ENCODE measurements around the gene MSRB3.
A peak's percentile ranks its signal among the peaks of the same experiment; 100 is the strongest.

The MSRB3 gene

DNA sequence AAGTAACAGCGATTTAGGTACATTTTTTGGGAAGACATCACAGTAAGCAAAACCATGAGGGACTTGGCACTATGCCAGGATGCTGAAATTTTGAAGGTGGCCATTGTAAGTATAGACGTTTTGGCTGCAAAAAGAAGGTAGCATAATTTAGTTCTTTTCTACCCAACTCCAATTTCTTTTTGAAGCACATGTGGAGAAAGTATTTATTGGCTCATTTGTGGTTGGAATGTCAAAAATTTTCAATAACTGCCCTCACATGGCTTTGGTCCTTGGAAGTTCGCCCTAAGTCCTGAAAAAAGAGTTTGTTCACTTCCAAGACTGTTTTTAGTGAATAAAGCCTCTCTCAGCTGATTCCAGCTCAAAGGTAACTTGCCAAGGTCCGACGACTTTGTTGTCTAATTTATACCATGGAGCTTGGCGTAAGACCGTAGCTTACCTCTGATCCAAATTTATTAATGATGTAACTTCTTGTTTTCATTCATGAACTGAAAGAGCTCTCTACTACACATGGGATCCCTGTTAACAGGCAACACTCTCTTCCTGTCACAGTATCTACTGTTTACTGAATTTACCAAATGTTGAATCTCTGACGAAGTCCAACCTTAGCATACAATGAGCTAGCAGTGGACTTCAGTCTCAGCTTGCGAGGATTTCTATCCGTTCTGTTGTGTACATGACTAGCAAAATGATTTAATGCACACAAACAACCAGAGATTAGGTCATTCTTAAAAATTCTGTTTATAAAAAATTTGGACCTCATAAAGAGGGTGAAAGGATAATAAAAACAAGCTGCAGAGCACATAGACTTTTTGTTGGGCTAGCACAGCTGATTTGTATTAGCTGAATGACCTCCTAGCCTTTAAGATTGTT, 49.0 kb downstream of the MSRB3 start:
- Mint-ChIP-seq H3K27me3 (peaks cover 12% of the 10 kb centered on the region), H3K4me1 (no peaks in the 10 kb centered on the region), H3K4me3 (no peak overlapping the region), H3K9me3 (no peaks in the 10 kb centered on the region), H3K36me3 (no peaks in the 10 kb centered on the region), H3K27ac (no peak overlapping the region)
- no peak for ATAC-seq

DNA sequence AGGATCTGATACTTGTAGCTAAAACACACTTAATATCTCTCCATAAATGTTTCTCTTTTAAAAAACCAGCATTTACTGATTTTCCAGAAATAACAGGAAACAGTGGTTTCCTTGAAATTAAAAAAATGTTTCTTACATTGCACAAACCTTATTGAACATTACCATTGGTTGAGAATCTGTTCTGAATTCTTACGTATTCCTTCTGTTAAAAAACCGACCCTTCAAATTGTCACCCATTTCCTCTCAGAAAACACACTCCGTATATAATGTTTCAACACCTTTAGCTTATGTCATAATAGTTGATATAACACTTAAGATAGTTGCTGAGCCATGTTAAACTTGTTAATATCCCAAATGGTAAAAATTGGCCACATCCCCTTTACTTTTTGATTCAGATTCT, 51.2 kb downstream of the MSRB3 start:
- ATAC-seq, result no peak
- Mint-ChIP-seq H3K27ac (no peak overlapping the region), H3K9me3 (no peaks in the 10 kb centered on the region), H3K4me1 (no peaks in the 10 kb centered on the region), H3K27me3 (peaks cover 12% of the 10 kb centered on the region), H3K4me3 (no peak overlapping the region), H3K36me3 (no peaks in the 10 kb centered on the region)

DNA sequence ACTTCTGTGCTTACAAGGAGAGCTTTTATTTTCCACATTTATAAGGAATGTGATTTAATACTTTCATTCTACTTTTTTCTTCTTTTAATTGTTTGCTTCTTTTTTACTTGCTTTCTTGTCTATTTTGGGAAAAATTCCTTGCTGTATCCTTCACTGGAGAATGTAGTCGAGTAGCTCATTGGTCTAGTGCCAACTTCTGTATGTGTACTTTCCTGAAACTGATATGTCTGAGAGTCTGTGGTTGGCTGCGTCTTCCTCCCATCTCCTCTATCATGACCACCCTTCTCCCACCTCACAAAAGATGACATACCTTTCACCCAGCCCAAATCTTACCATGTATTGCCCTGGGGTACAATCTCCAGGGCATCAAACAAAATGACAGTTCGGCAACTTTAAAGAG, 51.8 kb downstream of the MSRB3 start:
- no peak overlapping the region for H3K4me3 Mint-ChIP-seq
- no peak overlapping the region for H3K27ac Mint-ChIP-seq
- no peak for ATAC-seq
- no peaks in the 10 kb centered on the region for H3K9me3 Mint-ChIP-seq
- peaks cover 12% of the 10 kb centered on the region for H3K27me3 Mint-ChIP-seq
- no peaks in the 10 kb centered on the region for H3K36me3 Mint-ChIP-seq
- H3K4me1 Mint-ChIP-seq, result no peaks in the 10 kb centered on the region

DNA sequence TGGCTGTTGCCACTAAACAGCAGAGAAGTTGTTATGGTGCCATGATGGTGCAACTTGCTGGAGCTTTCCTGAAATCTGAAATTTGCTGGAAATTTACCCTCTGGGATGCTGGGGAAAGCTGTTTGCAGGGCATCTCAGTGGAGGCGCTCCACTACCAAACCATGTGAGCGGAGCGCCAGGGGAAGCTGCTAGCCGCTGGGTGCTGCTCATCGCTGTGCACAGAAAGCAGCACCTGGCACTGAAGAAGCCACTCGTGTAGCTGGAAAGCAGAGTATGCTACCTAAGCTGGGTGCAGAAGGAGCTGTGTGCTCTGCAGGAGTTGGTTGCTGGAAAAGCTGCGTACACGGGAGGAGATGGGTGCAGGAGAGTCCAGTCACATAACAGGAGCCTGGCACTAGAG, 53.0 kb downstream of the MSRB3 start:
- H3K27me3 Mint-ChIP-seq, result peaks cover 12% of the 10 kb centered on the region
- H3K27ac Mint-ChIP-seq, result no peak overlapping the region
- no peaks in the 10 kb centered on the region for H3K36me3 Mint-ChIP-seq
- ATAC-seq, result no peak
- H3K9me3 Mint-ChIP-seq, result no peaks in the 10 kb centered on the region
- H3K4me3 Mint-ChIP-seq, result no peak overlapping the region
- no peaks in the 10 kb centered on the region for H3K4me1 Mint-ChIP-seq

DNA sequence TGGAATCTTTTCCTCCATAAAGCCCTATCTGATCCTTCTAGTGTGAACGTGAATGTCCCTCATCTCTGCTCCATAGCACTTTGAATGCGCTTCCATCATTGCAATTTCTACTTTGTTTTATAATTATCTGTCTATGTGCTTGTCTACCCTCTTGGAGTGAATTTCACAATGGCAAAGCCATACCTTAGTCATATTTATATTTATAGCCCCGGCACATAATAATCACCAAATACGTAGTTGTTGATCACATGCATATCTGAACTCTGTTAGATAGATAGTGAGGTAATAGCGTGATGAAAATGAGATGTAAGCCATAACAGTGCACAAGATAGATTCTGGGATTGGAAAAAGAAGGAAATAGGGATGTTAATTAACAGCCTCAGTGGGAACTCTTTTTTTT, 55.2 kb downstream of the MSRB3 start:
- Mint-ChIP-seq H3K4me1 (no peaks in the 10 kb centered on the region), H3K27me3 (peaks cover 12% of the 10 kb centered on the region), H3K27ac (no peak overlapping the region)

DNA sequence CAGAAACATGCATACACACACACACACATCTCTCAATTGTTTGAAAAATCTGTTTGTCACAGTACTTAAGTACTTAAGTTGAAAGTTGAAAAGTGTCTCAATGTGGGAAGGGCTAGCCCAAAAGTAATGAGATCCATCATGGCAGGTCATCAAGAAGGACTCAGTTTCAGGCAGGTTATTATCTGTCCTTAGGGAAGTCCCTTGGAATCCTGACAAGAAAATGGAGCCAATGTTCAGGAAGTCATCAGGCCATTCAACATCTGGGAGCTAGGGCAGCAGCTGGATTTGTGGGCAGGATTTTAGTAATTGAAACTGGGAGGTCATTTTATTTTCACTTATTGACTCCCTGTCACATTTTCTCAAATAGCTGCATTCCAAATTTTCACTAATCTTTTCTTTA, 56.0 kb downstream of the MSRB3 start:
- Mint-ChIP-seq H3K4me3 (no peak overlapping the region), H3K27ac (no peak overlapping the region), H3K36me3 (no peaks in the 10 kb centered on the region), H3K27me3 (peaks cover 12% of the 10 kb centered on the region), H3K4me1 (no peaks in the 10 kb centered on the region), H3K9me3 (no peaks in the 10 kb centered on the region)
- no peak for ATAC-seq

More for the DNA sequence above, 55.2 kb downstream of the MSRB3 start:
- no peaks in the 10 kb centered on the region for H3K36me3 Mint-ChIP-seq
- ATAC-seq, result no peak
- H3K4me3 Mint-ChIP-seq, result no peak overlapping the region
- no peaks in the 10 kb centered on the region for H3K9me3 Mint-ChIP-seq

DNA sequence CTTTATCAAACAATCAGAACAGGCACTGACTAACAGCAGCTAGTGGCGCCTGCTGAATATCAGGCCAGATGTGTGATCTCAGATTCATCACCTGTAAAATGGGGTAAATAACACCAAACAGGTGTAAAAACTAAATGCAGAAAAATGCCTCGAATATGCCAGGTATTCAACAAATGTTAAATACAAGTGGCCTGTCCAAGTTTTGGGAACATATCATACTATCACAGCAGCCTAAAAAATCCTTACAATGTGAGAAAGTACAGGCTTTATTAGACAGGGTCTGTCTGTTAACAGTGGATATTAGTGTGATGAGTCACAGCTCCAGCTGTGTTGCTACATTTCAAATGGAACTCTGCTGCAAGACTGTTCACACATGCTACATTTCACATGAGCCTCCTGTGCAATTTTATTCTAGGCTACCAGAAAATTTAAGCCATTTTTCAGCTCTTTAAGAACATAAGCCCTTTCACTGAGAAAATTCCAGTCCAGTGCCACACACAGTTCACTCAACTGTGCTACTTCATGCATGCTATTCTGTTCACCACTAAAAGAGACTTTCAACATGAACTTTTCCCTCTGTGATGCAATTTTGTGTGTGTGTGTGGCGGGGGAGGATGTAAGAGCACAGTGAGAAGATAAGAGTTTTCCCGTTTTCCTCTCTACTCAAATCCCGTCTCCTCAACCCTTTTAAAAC, 56.7 kb downstream of the MSRB3 start:
- Mint-ChIP-seq H3K27ac (no peak overlapping the region), H3K9me3 (no peaks in the 10 kb centered on the region), H3K27me3 (peaks cover 12% of the 10 kb centered on the region), H3K36me3 (no peaks in the 10 kb centered on the region), H3K4me3 (no peak overlapping the region), H3K4me1 (no peaks in the 10 kb centered on the region)
- no peak for ATAC-seq

DNA sequence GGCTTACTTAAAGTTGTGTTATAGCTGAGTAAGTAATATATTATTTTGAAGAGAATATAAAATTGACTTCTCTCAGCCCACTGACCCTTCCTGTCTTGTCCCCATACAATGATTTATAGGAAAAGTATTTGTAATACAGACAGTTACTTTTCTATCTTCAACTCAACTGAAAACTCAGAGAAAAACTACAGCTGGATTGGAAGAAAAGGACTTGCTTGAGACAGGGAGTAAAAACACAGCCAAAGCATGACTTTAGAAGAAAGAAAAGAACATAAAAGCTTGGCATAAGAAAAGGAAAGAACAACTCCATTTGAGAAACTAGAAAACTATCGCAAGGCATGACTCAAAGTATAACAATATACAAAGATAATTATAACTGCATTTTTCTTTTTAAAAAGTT, 57.5 kb downstream of the MSRB3 start:
- H3K27ac Mint-ChIP-seq, result no peak overlapping the region
- H3K27me3 Mint-ChIP-seq, result peaks cover 12% of the 10 kb centered on the region
- H3K4me3 Mint-ChIP-seq, result no peak overlapping the region
- H3K36me3 Mint-ChIP-seq, result no peaks in the 10 kb centered on the region
- no peaks in the 10 kb centered on the region for H3K9me3 Mint-ChIP-seq
- no peaks in the 10 kb centered on the region for H3K4me1 Mint-ChIP-seq
- ATAC-seq, result no peak

DNA sequence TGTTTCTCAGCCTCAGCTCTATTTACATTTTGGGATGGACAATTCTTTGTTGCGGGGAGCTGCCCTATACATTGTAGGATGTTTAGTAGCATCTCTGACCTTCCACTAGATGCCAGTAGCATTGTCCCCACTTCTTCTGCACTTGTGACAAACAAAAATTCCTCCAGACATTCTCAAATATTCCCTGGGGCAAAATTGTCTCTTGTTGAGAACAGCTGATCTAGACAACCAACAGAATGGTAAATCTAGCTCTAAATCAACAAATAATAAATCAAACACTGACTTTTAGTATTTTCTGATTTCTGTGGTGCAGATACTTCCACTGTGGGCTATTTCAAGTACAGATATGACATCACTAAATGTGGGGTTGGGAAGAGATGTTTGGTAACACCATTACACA, 60.7 kb downstream of the MSRB3 start:
- H3K4me3 Mint-ChIP-seq, result no peak overlapping the region
- no peaks in the 10 kb centered on the region for H3K4me1 Mint-ChIP-seq
- no peaks in the 10 kb centered on the region for H3K9me3 Mint-ChIP-seq
- no peaks in the 10 kb centered on the region for H3K27me3 Mint-ChIP-seq
- no peak for ATAC-seq
- no peaks in the 10 kb centered on the region for H3K36me3 Mint-ChIP-seq
- H3K27ac Mint-ChIP-seq, result no peak overlapping the region

DNA sequence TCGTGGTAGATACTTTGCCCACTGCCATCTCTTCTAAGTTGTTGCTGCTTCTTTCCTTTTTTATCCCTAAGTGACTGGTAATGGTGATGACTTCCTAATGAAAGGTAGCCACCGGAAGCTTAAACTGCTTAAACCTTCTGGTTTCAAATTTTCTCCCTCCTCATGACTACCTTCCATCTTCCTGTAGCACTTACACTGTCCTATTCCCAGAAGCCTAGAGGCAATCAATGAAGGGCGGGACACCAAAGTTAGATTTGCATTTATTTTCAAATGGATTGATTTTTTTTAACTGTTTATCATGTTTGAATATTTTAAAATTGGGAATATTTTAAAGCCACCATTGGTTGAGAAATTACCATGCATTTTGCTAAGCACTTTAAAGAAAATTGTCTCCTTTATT, 64.7 kb downstream of the MSRB3 start:
- ATAC-seq, result no peak
- Mint-ChIP-seq H3K4me3 (no peak overlapping the region), H3K27me3 (no peaks in the 10 kb centered on the region), H3K36me3 (no peaks in the 10 kb centered on the region), H3K9me3 (peaks cover 2% of the 10 kb centered on the region), H3K27ac (no peak overlapping the region), H3K4me1 (no peaks in the 10 kb centered on the region)

DNA sequence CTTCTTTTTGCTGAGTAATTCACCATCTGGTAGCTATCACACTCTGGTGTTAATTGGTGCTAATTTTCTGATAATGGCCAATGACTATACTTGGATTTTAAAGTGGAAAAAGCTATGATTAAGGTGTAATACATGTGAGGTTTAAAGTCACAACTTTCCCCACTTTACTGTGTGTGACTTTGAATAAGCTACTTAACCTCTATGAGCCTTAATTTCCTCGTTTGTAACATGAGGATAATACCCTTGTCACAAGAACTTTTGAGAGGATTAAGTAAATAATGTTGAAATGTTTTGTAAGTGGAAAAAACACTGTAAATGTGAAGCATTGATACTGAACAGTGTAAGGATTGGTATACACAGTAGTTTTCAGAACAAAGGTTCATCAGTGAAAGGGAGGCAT, 65.3 kb downstream of the MSRB3 start:
- Mint-ChIP-seq H3K4me3 (no peak overlapping the region), H3K9me3 (peaks cover 4% of the 10 kb centered on the region), H3K27me3 (no peaks in the 10 kb centered on the region), H3K36me3 (no peaks in the 10 kb centered on the region), H3K27ac (no peak overlapping the region), H3K4me1 (no peaks in the 10 kb centered on the region)
- peak; percentile 8 for ATAC-seq

DNA sequence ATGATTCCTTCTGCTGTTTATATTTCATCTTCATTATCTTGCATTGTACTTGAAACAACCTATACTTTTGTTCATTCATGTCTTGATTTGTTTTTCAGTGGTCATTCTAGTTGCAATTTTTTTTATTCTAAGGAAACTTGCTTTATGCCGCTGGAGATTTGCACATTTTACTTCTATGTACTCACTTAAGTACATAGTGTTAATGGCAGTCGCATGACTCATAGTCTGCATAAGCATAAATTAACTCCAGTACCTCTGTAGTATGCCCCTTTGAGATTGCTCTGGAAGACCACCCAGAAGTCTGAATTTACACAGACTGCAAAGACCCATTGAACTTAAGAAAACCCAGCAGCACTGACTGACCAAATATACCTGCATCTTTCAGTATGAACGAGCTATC, 77.0 kb downstream of the MSRB3 start:
- Mint-ChIP-seq H3K36me3 (no peaks in the 10 kb centered on the region), H3K9me3 (no peaks in the 10 kb centered on the region), H3K27ac (no peak overlapping the region), H3K27me3 (no peaks in the 10 kb centered on the region), H3K4me1 (no peaks in the 10 kb centered on the region), H3K4me3 (no peak overlapping the region)
- no peak for ATAC-seq

DNA sequence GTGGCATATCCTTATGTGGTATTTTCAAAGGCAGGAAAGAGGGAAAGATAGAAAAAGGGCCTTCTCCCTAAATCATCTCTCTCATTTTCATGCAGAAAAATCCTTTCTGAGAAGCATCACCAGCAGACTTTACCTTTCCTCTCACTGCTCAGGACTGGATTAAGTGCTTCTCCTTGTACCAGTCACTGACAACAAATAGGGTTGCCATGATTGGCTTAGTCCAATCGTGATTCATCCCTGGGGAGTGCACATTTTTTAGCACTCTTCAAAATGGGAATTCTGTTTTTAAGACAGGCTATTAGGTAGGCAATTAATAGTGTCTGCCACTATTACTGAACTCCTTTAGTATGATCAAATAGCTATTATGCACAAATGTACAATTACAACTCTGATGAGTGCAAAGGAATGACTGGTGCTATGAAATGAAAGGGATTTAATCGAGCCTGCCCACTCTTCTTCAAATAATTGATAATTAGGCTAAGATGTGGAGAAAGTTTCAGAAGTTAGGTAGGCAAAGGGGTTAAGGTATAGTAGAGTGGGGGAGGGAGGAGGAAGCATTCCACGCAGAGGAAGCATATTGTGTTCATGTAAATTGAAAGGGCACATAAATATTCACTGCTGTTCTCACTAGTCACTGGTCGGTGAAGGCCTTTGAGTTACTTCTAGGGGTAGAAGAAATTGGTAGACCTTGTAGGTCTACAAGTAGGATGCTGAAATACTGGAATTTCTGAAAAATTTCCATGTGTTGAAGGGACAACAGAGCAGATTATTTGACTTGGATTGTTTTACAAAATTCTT, 84.0 kb downstream of the MSRB3 start:
- Mint-ChIP-seq H3K4me1 (no peaks in the 10 kb centered on the region), H3K27me3 (no peaks in the 10 kb centered on the region), H3K4me3 (no peak overlapping the region), H3K36me3 (no peaks in the 10 kb centered on the region), H3K9me3 (no peaks in the 10 kb centered on the region), H3K27ac (no peak overlapping the region)
- ATAC-seq, result no peak

DNA sequence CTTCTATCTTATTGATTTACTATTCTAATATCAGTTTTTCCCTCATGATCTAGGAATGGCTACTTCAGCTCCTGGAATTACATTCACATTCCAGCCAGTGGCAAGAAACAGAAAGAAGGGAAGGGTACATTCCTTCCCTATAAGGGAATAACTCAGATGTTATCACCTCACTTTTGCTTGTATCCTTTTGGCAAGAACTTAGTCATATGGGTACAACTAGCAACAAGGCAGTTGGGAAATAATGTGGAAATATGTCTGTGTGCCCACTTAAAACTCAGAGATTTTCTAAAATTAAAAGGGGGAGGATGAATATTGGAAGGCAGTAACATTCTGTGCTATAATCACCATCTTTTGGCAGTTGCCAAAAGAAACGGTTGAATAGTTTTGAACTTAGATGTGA, 85.6 kb downstream of the MSRB3 start:
- Mint-ChIP-seq H3K27me3 (no peaks in the 10 kb centered on the region), H3K4me3 (no peak overlapping the region), H3K9me3 (no peaks in the 10 kb centered on the region), H3K36me3 (no peaks in the 10 kb centered on the region), H3K4me1 (no peaks in the 10 kb centered on the region), H3K27ac (no peak overlapping the region)
- ATAC-seq, result no peak

DNA sequence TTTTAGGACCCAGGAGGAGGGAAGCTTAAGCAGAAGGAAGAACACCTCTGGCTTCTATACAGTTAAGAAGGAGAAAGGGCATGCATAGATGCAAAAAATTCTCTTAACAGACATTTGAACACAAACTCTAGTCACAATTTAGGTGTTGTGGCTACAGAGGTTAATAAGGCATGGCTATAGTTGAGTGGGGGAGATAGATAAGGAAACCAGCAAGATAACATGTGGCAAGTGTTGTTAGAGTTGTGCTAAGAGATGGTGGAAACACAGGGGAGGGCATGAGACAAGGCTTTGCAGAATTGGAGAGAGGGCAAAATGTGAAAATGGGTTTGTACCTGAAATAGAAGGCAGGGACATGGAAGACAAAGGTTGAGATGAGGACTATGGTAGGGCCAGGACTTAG, 88.9 kb downstream of the MSRB3 start:
- Mint-ChIP-seq H3K27ac (no peak overlapping the region), H3K27me3 (no peaks in the 10 kb centered on the region), H3K9me3 (no peaks in the 10 kb centered on the region), H3K4me1 (no peaks in the 10 kb centered on the region), H3K36me3 (no peaks in the 10 kb centered on the region), H3K4me3 (no peak overlapping the region)
- ATAC-seq, result no peak
